GM12874 (cell line): ENCODE results near the gene TSPAN9.

Experiments
- TF ChIP-seq, protein P1 (sequence below): IDR thresholded peaks from 2 replicates; pipeline ENCODE4 v1.5.1; 2011; ENCODE audit warnings: low read depth, mild to moderate bottlenecking, control low read depth, low read length, moderate library complexity; ENCODE audit not compliant: insufficient read depth

The TSPAN9 gene

DNA sequence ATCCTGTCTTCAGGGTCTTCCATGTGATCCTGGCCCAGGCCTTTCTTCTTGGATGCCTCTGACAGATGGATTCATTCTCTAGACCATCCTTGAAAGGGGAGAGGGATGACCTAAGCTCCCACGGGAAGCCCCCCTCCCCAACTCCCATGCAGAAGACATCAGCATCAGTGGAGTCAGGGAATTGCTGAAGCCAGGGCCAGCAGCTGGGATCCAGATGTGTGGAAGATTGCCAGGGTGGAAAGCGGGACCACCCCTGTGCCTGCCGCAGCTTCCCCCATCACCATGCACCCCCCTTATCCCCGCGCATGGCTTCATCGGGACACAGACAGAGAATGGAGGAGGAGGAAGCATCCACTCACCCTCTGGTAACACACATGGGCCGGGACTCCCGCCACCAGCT, 230.2 kb downstream of the TSPAN9 start:
- TF ChIP-seq, protein P1, sequence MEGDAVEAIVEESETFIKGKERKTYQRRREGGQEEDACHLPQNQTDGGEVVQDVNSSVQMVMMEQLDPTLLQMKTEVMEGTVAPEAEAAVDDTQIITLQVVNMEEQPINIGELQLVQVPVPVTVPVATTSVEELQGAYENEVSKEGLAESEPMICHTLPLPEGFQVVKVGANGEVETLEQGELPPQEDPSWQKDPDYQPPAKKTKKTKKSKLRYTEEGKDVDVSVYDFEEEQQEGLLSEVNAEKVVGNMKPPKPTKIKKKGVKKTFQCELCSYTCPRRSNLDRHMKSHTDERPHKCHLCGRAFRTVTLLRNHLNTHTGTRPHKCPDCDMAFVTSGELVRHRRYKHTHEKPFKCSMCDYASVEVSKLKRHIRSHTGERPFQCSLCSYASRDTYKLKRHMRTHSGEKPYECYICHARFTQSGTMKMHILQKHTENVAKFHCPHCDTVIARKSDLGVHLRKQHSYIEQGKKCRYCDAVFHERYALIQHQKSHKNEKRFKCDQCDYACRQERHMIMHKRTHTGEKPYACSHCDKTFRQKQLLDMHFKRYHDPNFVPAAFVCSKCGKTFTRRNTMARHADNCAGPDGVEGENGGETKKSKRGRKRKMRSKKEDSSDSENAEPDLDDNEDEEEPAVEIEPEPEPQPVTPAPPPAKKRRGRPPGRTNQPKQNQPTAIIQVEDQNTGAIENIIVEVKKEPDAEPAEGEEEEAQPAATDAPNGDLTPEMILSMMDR = no peak

DNA sequence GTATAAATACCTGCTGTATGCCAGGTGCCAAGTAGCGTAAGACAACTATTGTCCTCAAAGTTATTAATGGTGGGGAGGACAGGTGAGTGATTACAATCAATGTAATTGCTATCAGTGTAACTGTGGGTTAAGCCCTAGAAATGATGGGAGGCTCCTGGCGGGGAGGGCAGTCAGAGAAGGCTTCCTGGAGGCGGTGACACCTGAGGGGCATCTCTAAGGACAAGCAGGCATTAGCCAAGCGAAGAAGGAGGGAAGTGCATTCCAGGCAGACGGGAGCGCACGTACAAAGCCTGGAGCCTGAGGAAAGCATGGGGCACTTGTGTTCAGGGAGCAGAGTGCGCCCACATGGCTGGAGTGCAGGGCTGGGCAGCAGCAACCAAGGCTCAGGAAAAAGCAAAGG, 230.9 kb downstream of the TSPAN9 start:
- TF ChIP-seq, protein P1 = no peak

DNA sequence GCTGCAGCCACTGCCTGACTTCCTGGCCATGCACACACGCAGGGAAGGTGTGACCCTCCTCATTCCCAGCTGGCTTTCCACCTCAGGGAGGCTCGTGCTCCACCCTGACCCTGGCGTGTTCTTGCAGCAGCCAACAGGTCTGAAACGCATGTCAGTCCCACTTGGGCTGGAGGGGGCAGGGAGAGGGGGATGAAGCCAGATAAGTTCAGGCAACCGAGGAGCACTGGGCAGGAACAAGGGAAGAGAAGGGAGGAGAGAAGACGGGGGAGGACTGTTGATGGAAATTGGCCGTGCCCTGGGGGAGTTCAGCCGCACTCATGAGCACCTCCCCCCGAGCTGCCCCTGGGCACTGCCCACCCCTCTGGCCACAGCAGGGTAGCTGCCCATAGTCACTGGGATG, 231.4 kb downstream of the TSPAN9 start:
- TF ChIP-seq, protein P1 = no peak

DNA sequence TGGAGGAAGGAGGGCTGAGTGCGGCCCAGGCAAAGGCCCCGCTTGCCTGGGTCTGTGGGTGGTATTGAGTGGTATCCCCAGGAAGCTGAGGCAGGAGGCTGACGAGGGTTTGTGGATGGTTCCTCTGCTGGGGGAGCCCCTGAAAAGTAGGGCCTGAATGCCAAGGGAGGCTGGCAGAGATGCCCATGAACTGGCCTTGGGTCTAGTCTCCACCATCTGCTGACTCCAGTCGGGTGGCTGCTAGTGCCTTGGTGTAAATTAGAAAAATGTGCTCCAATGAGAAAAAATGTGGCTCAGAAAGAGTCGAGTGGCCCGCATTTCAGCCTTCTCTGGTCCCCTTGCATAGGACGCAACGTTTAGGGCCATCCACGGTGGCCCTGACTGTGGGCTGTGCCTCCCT, 232.6 kb downstream of the TSPAN9 start:
- TF ChIP-seq, protein P1 = no peak

DNA sequence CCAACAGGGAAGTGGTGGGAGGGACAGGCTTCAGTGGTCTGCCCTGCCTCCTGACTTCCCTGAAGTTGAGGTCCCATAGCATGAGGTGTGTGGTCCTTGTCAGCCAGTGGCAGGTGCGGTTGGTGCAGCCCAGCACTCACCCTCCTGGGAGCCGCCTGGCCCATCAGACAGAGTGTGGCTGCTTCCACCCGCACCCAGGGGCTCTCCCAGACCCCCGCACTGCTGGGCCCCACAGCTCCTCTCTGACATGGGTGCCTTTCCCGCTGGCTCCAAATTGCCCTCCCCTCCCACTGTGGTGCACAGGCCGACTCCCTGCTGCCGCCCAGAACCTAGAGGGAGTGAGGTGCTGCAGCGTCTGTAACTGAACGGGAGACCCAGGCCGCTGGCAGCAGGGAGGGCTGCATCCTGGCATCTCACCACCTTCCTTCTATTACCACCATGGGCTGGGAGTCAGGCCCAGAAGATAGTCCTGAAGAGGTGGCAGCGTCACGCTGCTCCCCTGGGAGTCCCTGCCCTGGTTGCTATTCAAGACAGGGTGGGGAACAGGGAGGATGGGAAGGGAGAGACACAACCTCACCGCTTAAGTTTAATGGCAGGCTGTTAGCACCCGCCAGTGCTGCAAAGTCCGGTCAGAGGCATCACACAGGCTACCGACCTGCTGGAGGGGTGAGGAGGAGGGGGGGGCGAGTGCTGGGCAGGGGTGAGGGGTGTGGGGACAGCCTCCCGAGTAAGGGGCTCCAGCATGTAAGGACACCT, 233.3 kb downstream of the TSPAN9 start:
- TF ChIP-seq, protein P1 = no peak

DNA sequence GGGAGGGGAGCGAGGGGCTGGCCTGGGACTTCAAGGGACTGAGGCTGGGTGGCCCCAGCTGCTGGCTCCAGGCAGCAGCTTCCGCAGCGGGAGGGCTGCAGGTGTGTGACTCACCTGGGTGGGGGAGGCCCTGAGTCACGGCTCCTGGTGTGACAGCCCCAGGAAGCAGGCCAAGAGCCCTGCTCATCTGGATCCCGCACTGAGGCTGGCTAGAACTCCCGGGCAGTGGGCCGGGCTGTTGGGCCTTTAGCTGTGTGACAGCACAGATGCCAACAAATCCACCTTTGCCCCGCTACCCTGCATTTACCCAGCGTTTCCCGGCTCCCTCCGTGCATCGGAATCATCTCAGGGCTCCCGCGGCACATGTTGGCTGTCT, 233.8 kb downstream of the TSPAN9 start:
- TF ChIP-seq, protein P1 = no peak

DNA sequence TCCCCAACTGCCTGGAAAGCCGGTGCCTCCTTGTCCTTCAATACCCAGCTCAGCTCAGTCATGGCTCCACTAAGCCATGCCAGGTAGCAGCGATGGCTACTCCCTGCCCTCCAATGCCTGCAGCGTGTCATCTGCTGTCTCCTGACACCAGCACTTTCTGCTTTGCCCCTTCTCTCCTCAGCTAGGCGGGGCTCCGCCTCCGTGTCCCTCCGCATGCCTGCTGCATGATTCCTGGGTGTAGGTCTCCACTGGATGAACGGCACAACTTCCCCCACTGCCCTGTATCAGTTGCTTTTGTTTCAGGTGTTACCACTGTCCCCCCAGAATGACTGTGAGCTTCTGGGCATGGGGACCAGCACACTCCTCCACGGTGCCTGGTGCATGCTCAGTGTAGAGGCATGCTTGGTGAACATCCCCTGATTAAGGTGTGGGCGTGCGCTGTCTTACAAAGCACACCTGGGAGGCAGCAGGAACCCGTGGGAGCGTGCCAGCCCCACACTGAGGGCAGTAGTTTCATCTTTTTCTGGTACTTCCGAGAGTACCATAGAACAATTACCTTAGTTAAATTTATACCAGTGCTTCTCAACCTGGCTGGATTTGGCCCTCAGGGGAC, 234.4 kb downstream of the TSPAN9 start:
- TF ChIP-seq, protein P1 = no peak
